Activated CD4-positive, alpha-beta T cell treated with anti-CD3 and anti-CD28 coated beads, Interleukin-2, amount 50 U/mL, for 4 hours (primary cell): ENCODE results near the gene XPNPEP1.

ENCODE experiments used
- DNase-seq, 2 experiments: peaks; one replicate each; pipeline ENCODE4 v3.0.0-alpha.2; 2020

XPNPEP1 gene

GRCh38 chr10:109861081-109861480 lies 62.2 kb downstream of the XPNPEP1 start:
- no peak for DNase-seq

DNA sequence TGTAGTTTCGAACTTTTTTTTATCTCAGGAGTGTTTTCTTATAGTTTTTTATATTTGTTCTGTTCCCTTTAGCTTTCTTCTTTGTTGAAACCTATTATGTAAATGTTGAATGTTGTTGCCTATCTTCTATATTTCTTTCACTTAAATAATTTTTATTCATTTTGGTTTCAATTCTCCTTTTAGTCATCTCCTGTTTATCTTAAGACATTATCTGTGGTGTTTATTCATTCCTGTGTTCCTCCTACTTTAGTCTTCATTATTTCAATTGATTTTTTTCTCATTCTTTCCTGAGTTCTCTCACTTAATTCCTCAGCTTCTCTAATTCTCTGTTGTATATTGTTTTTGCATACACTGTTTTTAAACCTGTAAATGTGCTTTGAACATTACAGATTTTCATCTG lies 64.1 kb downstream of the XPNPEP1 start:
- no peak for DNase-seq

DNA sequence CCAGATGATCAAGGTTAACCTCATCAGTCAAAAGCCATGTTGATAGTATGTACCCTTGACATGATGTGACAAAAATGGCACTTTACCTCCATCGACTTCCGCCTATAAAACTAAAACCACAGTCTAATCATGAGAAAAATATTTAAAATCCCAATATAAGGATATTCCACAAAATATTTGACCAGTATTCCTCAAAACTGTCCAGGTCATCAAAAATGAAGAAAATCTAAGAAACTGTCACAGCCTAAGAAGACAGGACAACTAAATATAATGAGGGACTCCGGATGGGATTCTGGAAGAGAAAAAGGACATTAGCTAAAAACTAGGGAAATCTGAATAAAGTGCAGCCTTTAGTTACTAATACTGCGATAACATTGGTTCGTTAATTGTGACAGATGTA lies 67.6 kb downstream of the XPNPEP1 start:
- no peak for DNase-seq

DNA sequence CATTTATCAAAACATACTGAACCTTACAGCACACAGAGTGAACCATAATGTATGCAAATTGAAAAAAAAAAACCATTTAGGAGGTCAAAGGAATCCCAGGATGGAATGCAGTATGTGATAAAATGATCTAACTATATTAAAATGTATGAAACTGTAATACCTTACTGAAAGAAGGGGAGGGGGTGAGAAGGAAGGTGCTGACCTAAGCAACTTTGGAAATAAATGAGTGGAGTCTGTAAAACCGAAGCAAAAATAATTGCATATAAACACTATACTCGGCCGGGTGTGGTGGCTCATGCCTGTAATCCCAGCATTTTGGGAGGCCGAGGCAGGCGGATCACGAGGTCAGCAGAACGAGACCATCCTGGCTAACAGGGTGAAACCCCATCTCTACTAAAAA lies 69.4 kb downstream of the XPNPEP1 start:
- no peak for DNase-seq

GRCh38 chr10:109852475-109853037 lies 70.8 kb downstream of the XPNPEP1 start:
- peak; percentile 63 to 66 for DNase-seq

DNA sequence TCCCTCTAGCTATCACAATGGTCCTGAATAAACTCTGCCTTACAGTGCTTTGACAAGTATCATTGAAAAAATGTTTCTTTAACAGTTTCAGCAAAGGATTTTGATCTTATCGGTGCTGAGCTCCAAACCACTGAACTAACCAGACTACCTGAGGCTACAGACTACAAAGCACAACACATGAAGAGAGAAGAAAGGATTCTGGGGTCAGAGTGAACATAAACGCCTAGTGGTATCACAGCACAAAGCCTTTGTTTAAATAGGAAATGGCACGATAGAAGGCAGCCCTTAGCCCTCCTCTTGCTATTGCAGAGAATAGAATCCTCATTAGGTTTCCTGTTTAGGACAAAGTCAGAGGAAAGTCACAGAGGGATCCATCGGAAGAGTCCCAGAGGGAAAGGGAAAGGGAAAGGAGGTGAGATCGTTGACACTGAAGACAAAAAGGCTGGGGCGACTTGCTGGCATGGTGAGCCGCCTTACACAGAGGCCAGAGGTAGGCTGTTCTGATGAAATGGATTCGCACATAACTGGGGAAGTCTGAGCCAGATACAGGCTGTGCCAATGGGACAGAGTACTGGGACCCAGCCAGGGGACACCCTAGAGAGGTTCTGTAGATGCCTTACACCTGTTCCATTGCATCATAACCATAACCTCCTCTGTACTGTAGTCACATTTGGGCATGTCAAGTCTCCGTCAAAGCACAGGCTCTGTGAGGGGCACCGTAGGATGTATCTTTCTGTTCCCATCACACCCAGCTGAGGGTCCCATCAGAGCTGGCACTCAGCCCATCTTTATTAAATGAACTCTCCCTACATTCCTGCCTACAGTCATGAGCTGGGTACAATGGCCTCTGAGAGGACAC lies 71.5 kb downstream of the XPNPEP1 start:
- DNase-seq = no peak

- no peak for DNase-seq
These were observed 76.5 kb downstream of the XPNPEP1 start for GRCh38 chr10:109846832-109847231.

GRCh38 chr10:109845308-109845707 lies 78.0 kb downstream of the XPNPEP1 start:
- DNase-seq = no peak

- DNase-seq = no peak
These were observed 84.6 kb downstream of the XPNPEP1 start for GRCh38 chr10:109838592-109839244.

- no peak for DNase-seq
These were observed 85.9 kb downstream of the XPNPEP1 start for GRCh38 chr10:109837384-109837783.

GRCh38 chr10:109835257-109835656 lies 88.1 kb downstream of the XPNPEP1 start:
- DNase-seq = no peak

GRCh38 chr10:109831846-109832245 lies 91.5 kb downstream of the XPNPEP1 start:
- DNase-seq = no peak

DNA sequence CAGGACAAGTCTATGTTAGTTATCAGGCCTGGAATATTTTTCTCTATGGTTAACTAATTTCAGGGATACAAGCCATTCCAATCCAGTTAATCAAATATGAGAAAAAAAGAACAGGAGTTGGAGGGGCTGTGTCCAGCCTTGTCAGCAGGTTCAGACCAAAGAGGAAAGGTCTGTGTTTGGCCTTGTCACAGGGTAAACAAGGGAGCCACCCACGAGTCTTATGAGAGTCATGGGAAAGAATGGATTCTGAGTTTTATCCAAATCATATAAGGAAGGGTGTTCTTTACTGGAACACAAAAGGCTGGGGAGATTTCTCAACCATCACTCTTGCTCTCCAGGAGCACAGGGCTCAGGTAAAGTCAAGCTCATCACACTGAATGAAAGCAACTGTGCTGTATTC lies 99.1 kb downstream of the XPNPEP1 start:
- no peak for DNase-seq

- DNase-seq = no peak
These were observed 100.1 kb downstream of the XPNPEP1 start for GRCh38 chr10:109823196-109823595.

- DNase-seq = no peak
These were observed 101.6 kb downstream of the XPNPEP1 start for GRCh38 chr10:109821672-109822071.

DNA sequence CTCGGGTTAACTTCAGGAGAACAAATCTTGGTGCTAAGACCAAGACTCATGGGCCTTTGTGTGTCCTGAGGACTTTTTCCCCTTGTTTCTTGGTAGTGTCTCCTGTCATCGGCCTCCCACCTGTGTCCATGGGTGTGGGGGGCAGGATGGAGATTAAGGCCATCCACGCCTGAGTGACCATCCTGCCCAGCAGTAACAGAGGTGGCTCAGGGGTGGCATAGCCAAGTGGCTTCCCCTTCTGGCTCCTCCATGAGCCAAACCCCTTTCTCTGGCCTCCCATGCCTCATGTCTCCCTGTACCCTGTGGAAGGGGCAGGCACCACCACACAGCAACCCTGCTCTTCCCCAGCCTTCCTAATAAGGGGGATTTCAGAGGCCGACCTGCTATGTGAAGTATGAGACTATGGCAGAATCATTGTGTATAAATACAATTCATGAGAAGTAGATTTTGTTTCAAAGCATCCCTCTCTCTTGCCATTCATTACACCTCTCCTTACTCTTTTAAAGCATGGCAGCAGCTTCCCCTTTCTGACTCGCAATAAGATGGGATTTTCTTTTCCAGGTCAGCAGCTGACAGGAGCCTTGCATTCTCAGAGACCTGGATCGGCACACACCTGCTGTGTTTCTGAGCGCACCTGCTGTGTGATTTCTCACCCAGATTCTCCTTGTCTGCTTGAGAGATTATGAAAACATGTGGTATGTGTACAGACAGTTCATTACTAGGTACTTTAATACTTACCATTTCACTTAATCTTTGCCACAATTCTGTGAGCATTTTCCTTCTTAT lies 102.5 kb downstream of the XPNPEP1 start:
- no peak for DNase-seq

DNA sequence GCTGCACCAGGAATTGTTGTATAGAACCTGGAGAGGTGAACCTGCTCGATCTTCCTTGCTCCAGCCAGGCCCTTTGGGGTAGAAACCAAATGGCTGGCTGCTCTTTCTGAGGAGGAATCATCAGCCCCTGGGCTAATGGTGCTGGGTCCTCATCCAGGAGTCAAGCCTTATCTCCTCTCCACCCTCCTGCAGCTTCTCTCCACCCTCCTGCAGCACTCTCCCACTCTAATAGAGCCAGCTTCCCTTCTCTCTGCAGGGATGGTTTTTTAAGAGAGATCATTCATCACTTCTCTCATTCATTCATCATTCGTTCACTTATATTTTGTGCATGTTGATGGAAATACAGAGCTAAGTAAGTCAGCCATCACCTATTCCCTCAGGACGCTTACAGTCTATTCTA lies 103.5 kb downstream of the XPNPEP1 start:
- no peak for DNase-seq
